Measurements from ENCODE around the gene GABRB3.

GABRB3 gene

GRCh38 chr15:26639966-26640365 is 132.9 kb downstream of the GABRB3 start:
- no peak for TF ChIP-seq CTCF (IDR thresholded peaks at IDR 0.05; ENCODE audit: insufficient read depth, low read depth, low read length, missing control alignments)

GRCh38 chr15:26635614-26636013 is 137.3 kb downstream of the GABRB3 start:
- no peak for TF ChIP-seq CTCF (IDR thresholded peaks at IDR 0.05; ENCODE audit: insufficient read depth, low read depth, low read length, missing control alignments)

More at GRCh38 chr15:26639966-26640365, 132.9 kb downstream of the GABRB3 start:
- no peak overlapping the region for H3K4me3 ChIP-seq (ENCODE audit: low read length)
- no peak for DNase-seq (ENCODE audit: low read depth)

GRCh38 chr15:26635105-26635504 is 137.8 kb downstream of the GABRB3 start:
- TF ChIP-seq CTCF (IDR thresholded peaks at IDR 0.05; ENCODE audit: insufficient read depth, low read depth, low read length, missing control alignments), result no peak
- no peak overlapping the region for H3K4me3 ChIP-seq (ENCODE audit: low read length)
- DNase-seq (ENCODE audit: low read depth), result no peak

More at GRCh38 chr15:26635614-26636013, 137.3 kb downstream of the GABRB3 start:
- DNase-seq (ENCODE audit: low read depth), result no peak
- H3K4me3 ChIP-seq (ENCODE audit: low read length), result no peak overlapping the region

- no peak overlapping the region for H3K4me3 ChIP-seq (ENCODE audit: low read length)
- no peak for DNase-seq (ENCODE audit: low read depth)
- TF ChIP-seq CTCF (IDR thresholded peaks at IDR 0.05; ENCODE audit: insufficient read depth, low read depth, low read length, missing control alignments), result no peak
Measured at GRCh38 chr15:26634319-26634718, 138.5 kb downstream of the GABRB3 start.

- TF ChIP-seq CTCF (IDR thresholded peaks at IDR 0.05; ENCODE audit: insufficient read depth, low read depth, low read length, missing control alignments), result no peak
- no peak for DNase-seq (ENCODE audit: low read depth)
- H3K4me3 ChIP-seq (ENCODE audit: low read length), result no peak overlapping the region
Measured at GRCh38 chr15:26632500-26632899, 140.4 kb downstream of the GABRB3 start.

DNA sequence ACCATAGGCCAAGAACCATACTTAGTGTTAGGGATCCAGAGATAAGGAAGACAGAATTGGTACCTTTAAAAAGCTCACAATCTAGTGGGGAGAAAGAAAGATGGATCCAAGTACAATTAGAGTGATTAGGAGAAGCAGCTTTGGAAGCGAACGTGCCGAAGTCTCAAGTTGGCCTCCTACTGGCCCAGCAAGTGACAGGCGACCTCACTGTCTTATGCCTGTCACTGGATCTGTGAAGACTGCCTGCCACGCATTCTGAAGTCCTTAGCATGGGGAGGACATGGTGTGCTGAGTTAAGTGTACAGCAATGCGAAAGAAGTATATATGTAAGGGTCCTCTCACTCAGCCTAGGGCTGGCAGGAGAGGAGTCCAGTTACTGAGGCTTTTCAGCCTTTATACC is 141.0 kb downstream of the GABRB3 start:
- no peak for TF ChIP-seq CTCF (IDR thresholded peaks at IDR 0.05; ENCODE audit: insufficient read depth, low read depth, low read length, missing control alignments)
- DNase-seq (ENCODE audit: low read depth), result no peak
- H3K4me3 ChIP-seq (ENCODE audit: low read length), result no peak overlapping the region

GRCh38 chr15:26630857-26631256 is 142.0 kb downstream of the GABRB3 start:
- no peak for DNase-seq (ENCODE audit: low read depth)
- TF ChIP-seq CTCF (IDR thresholded peaks at IDR 0.05; ENCODE audit: insufficient read depth, low read depth, low read length, missing control alignments), result no peak

More at GRCh38 chr15:26630857-26631256, 142.0 kb downstream of the GABRB3 start:
- H3K4me3 ChIP-seq (ENCODE audit: low read length), result no peak overlapping the region
